Measurements from ENCODE around the gene MALT1.
"Not testable (repeated sequence)": the region's sequence is repeated elsewhere in the genome, so short reads cannot be mapped to it uniquely, and the experiment has no call there.

The MALT1 gene
- total RNA-seq, result 277 to 291 reads per million in 2 donors

- DNase-seq, result peak; percentile 90 to 96 (median 92)
Observed at GRCh38 chr18:58671111-58671631, at the start of gene MALT1. MALT1 (plus strand) TSS chr18:58671465; CDS start chr18:58671644, 179 bp downstream.

DNA sequence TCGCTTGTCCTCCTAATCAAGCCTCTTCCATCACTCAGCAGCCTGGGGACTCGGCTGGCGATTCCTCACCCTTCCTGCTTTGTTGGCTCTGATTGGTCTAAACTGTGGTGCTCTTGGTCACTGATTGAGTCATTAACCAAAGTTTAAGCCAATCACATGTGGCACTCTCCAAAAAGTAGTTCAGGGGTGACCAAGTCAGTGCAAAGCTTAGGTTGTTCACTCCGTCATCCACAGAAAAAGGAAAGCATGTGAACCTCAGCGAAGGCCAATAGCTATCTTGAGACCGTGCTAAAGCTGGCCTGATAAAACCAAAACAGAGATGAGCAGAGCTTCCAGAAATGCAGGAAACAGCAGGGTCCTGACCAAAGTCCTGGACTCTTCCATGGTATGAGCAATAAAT lies 47.3 kb upstream of the MALT1 start:
- DNase-seq, result no peak

DNA sequence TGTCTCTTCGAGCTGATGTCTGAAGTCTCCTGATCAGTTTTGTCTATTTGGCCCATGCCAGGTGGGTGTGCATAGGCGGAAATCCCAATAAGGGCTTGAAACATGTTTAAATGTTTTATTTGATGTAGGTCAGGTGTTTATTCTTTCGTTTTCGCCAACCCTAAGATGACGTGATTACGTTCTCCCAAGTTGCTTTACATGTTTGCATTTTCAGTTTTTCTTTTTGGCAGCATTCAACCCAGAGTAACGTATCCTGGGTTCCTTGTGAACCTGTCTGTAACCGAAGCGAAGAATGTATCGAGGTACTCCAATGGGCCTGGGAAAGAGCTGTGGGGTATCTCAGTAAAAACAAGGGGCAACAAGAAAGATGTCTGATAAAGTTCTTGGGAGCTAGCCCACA lies 45.4 kb upstream of the MALT1 start:
- peak in 1 of 5 experiments; percentile 43 for DNase-seq

GRCh38 chr18:58630071-58630470 lies 41.2 kb upstream of the MALT1 start:
- DNase-seq, result no peak

DNA sequence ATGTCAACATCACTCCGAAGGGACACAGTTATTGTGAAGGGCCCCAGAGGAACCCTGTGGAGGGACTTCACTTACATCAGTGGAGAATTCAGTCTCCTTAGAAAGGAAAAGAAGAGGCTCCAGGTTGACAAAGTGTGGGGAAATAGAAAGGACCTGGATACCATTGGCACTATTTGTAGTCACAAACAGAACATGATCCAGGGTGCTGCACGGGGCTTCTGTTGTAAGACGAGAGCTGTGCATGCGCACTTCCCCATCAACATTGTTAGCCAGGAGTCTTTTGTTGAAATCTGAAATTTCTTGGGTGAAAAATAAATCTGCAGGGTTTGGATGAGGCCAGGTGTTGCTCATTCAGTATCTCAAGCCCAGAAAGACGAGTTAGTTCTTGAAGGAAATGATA lies 40.0 kb upstream of the MALT1 start:
- no peak for DNase-seq

DNA sequence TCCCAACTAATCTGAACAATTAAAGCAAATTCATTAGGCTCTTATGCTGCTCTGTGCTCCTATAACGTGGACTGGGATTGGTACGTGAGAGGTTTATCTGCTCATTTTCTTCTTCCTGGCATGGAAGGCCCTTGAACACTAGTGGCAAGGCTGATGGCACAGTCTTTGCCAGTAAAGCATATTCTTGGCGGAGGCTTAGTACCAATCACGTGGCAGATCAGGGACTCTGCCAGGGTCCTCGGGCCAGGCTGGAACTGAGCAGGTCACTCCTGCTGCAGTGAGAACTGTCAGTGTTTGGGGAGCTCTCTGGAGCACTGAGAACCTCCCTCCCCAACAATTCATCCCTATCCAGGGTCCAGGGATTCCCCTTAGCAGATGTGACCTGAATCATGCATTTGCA lies 38.7 kb upstream of the MALT1 start:
- no peak for DNase-seq

- DNase-seq, result no peak
Observed at GRCh38 chr18:58633874-58634273, 37.4 kb upstream of the MALT1 start.

GRCh38 chr18:58635891-58636290 lies 35.4 kb upstream of the MALT1 start:
- DNase-seq, result peak in 1 of 5 experiments; percentile 54

DNA sequence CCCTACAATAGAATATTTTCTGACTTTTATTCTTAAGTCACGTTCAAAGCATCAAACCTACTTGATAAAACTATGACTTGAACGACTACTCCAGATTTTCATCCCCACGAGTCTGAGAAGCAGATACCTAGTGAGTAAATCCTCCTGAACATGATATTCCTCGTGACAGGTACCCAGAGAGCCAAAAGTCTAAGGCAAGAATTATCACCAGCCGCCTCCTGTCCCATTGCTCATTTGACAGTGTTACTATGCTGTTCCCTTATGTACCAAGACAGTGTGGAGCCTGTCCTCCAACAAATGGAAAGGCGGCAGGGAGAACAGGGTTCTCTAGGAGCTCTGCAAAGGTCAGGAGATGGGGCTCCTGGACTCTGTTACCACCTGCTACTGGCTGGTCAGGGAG lies 34.1 kb upstream of the MALT1 start:
- no peak for DNase-seq

DNA sequence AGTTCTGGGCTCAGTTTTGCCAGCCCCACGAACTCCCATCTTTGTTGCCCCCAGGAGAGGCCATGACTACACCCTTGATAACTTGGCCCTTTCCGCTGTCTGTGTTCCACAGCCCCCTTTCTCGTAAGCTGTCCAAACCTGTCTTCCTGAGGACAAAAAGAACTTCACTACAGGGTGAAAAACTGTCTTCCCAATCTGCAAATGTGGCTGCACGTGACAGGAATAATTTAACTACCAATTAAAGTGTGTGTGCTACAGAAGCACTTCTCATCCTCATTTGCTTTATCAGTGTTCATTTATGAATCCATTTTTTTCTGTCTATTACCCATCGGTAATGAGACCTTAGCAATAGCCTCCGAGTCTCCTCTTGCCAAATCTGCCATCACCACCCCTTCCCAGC lies 33.3 kb upstream of the MALT1 start:
- DNase-seq, result no peak

GRCh38 chr18:58638441-58638840 lies 32.8 kb upstream of the MALT1 start:
- no peak for DNase-seq

DNA sequence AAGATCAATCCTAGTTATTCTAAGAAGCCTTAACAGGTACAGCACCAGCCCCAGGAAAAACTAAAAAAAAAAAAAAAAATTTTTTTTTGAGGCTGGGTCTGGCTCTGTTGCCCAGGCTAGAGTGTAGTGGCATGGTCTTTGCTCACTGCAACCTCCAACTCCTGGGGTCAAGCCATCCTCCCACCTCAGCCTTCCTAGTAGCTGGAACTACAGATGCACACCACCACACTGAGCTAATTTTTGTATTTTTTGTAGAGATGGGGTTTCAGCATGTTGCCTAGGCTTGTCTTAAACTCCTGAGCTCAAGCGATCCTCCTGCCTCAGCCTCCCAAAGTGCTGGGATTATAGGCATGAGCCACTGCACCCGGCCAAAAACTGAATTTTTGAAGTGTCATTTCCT lies 32.0 kb upstream of the MALT1 start:
- no peak for DNase-seq

- DNase-seq, result no peak
Observed at GRCh38 chr18:58639751-58640427, 31.4 kb upstream of the MALT1 start.

DNA sequence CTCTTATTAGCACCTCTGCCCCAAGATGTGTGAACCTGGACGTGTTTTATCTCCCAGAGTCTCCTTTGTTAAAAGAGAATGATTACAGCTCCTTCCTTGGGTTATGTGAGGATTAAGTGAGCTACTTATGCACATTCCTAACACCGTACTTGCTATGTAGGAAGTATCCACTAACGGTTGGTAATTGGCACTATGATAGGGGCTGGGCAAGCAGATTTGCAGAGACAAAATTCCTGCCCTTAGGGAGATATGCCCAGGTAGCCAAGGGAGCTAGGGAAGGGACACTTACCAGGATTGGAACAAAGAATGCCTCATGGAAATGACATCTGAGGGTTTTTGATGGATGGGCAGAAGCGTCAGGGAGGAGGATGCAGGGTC lies 30.8 kb upstream of the MALT1 start:
- no peak for DNase-seq

- DNase-seq, result no peak
Observed at GRCh38 chr18:58640891-58641610, 30.2 kb upstream of the MALT1 start.

DNA sequence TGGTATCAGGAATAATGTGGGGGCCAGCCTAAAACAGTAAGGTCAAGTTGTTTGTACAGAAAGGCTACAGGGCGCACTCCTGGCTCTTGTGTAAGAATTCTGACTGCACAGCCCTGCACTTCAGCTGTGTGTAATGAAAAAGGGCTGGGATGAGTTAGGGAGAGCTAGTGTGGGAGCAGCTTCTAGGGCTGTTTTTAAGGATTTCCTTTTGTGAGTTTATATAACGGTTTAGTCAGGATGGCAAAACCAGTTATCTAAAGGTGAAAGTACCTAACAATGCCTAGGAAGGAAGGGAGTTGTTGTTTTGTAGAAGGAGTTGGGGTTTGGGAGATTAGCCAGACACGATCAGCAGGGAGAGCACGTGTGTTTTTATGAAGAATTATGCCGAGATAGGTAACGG lies 27.7 kb upstream of the MALT1 start:
- not testable (repeated sequence) for DNase-seq

GRCh38 chr18:58645398-58645797 lies 25.9 kb upstream of the MALT1 start:
- no peak for DNase-seq

DNA sequence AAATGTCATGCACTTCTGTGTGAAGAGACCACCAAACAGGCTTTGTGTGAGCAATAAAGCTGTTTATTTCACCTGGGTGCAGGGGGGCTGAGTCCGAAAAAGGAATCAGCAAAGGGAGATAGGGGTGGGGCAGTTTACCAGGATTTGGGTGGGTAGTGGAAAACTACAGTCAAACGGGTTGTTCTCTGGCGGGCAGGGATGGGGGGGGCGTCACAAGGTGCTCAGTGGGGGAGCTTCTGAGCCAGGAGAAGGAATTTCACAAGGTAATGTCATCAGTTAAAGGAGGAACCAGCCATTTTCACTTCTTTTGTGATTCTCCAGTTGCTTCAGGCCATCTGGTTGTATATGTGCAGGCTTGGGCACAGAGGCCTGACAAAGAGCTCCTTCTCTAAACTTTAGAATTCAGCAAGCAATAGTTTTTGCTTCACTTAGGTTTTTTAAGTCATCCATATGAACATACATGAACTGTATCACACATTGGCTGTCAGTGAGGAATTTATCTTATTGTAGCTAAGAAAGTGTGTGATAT lies 24.9 kb upstream of the MALT1 start:
- DNase-seq, result no peak

DNA sequence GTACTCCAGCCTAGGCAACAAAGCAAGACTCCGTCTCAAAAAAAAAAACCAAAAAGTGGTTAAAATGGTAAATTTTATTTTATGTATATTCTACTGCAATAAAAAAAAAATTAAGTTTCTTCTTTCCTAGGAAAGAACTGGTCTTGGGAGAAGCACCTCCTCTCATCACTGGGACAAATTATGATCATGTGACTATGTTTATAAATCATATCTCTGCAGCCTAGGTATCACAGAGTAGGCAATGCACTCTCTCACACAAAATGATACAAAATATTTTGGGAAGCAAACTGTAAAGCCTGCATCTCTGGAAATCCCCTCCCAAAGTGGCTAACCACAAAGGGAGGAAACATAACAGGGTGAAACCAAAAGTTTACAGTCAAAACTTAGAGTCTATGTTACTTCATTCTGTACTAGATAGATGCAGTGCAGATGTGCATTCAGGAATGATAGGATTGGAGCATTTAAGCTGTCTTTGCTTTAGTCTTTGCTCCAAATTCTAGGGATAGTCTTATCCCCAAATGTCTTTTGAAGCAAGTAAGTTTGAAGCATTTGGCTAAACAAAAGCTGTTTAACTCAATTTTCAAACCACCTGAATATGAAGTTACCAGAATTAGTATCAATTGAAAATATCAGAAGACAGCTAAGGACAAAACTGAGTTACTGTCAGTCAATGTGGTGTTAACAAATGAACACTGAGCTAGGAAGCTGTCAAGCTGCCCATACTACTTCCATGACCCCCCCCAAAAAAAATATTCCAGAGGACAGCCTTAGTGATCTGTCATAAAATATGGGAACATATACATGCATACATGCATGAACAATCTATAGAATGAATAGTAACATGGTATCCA lies 21.1 kb upstream of the MALT1 start:
- DNase-seq, result peak in 1 of 5 experiments; percentile 74

- DNase-seq, result not testable (repeated sequence)
Observed at GRCh38 chr18:58650830-58651229, 20.4 kb upstream of the MALT1 start.

GRCh38 chr18:58653144-58653722 lies 18.0 kb upstream of the MALT1 start:
- DNase-seq, result not testable (repeated sequence)

DNA sequence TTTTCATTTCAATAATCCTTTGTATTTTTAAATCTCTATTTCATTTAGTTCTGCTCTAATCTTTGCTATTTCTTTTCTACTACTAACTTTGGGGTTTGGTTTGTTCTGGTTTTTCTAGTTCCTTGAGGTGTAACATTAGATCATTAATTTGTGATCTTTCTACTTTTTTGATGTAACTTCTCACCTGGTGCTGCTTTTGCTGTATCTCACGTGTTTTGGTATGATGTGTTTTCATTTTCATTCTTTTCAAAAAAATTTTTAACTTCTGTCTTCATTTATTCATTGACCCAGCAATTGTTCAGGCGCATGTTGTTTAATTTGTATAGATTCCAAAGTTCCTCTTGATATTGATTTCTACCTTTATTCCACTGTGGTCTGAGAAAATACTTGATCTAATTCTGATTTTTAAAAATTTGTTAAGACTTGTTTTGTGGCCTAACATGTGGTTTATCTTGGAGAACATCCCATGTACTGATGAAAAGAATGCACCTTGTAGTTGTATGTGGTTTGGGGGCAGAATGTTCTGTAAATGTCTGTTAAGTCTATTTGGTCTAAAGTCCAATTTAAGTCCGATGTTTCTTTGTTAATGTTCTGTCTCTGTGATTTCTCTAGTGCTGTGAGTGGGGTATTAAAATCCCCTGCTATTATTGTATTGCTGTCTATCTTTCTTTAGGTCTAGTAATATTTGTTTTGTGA lies 17.3 kb upstream of the MALT1 start:
- no peak for DNase-seq

Measured in T-helper 2 cell (primary cell).